ENCODE results near the gene CACNB2.

GRCh38 chr10:18308600-18308999 lies 168.4 kb downstream of the CACNB2 start:
- TF ChIP-seq CTCF (IDR thresholded peaks at IDR 0.05) = no peak
- no peak for TF ChIP-seq POLR2A (IDR thresholded peaks at IDR 0.05)
- TF ChIP-seq POLR2AphosphoS5 (IDR thresholded peaks at IDR 0.05) = no peak

Data from prostate gland (tissue), 2 donors.